GM23338 (cell line): Measurements from ENCODE around the gene GFRA4.

Experiments used
- CTCF ChIP-seq, 2 experiments: fragments of 200-600 bp in 1 of 2; sonication (generic) in 1 of 2; conservative IDR thresholded peaks; 2 replicates each; pipeline versions ENCODE4 v1.5.1 to v1.6.1; 2016 to 2017; ENCODE audit warnings: antibody characterized with exemption in 2 of 2, low read depth in 2 of 2, mild to moderate bottlenecking in 2 of 2, moderate library complexity in 1 of 2
- ETS1 ChIP-seq: IDR thresholded peaks from 2 replicates; pipeline ENCODE4 v1.6.1; 2016; ENCODE audit warnings: antibody characterized with exemption
- EZH2 ChIP-seq: fragments of 200-600 bp; sonication (generic); IDR thresholded peaks from one replicate; pipeline ENCODE4 v1.8.0; 2017; ENCODE audit warnings: antibody characterized with exemption, mild to moderate bottlenecking, low read depth; ENCODE audit not compliant: unreplicated experiment
- REST ChIP-seq: IDR thresholded peaks from one replicate; pipeline ENCODE4 v1.6.1; 2018; ENCODE audit warnings: antibody characterized with exemption; ENCODE audit not compliant: unreplicated experiment
- ZNF114 ChIP-seq: fragments of 250-450 bp; sonication (Bioruptor Pico); IDR thresholded peaks from 2 replicates; pipeline ENCODE4 v1.5.0; 2020; ENCODE audit warnings: mild to moderate bottlenecking, moderate library complexity

GRCh38 chr20:3635346-3635745 is 27.9 kb downstream of the GFRA4 start:
- TF ChIP-seq CTCF (conservative IDR thresholded peaks at IDR 0.05; ENCODE audit: low read depth in 2 of 2): no peak
- no peak for TF ChIP-seq ETS1
- no peak for TF ChIP-seq REST
- TF ChIP-seq EZH2: no peak
- no peak for TF ChIP-seq ZNF114
